ENCODE measurements around the gene SLC6A9.

The SLC6A9 gene

GRCh38 chr1:44014365-44015104 lies 16.7 kb downstream of the SLC6A9 start:
- Histone ChIP-seq H3K9me3 (ENCODE audit: insufficient read depth, low read length) (no peaks in the 10 kb centered on the region), H3F3A (ENCODE audit: insufficient read depth) (no peaks in the 10 kb centered on the region), H3K36me3 (ENCODE audit: low read length) (no peaks in the 10 kb centered on the region), H4K20me1 (ENCODE audit: low read depth, low read length) (no peaks in the 10 kb centered on the region), H3K27me3 (ENCODE audit: low read length) (no peaks in the 10 kb centered on the region), H3K9me2 (replicated peaks; ENCODE audit: insufficient read depth, low read length) (no peaks in the 10 kb centered on the region), H3K4me3 (ENCODE audit: insufficient read depth, low read length, poor library complexity, severe bottlenecking) (no peak overlapping the region), H3K27ac (ENCODE audit: low read depth, low read length) (no peak overlapping the region), H3K9ac (ENCODE audit: low read length) (no peak overlapping the region), H3K79me2 (ENCODE audit: insufficient read depth, low read length) (no peaks in the 10 kb centered on the region), H2AFZ (ENCODE audit: low read depth, low read length, severe bottlenecking) (no peak overlapping the region), H3K4me2 (ENCODE audit: low read depth, low read length, poor library complexity, severe bottlenecking) (no peak overlapping the region)
- TF ChIP-seq EZH2phosphoT487 (conservative IDR thresholded peaks at IDR 0.05; ENCODE audit: low read length) (no peak), CTCF (IDR thresholded peaks at IDR 0.05; ENCODE audit: insufficient read depth, low read length, poor library complexity, severe bottlenecking) (no peak)

GRCh38 chr1:44013949-44014348 lies 17.3 kb downstream of the SLC6A9 start:
- H3K9ac ChIP-seq (ENCODE audit: low read length), result no peak overlapping the region

GRCh38 chr1:44012941-44013609 lies 18.2 kb downstream of the SLC6A9 start:
- no peaks in the 10 kb centered on the region for H3K27me3 ChIP-seq (ENCODE audit: low read length)
- H3K9ac ChIP-seq (ENCODE audit: low read length), result no peak overlapping the region
- no peak overlapping the region for H3K4me2 ChIP-seq (ENCODE audit: low read depth, low read length, poor library complexity, severe bottlenecking)

More at GRCh38 chr1:44013949-44014348, 17.3 kb downstream of the SLC6A9 start:
- TF ChIP-seq CTCF (IDR thresholded peaks at IDR 0.05; ENCODE audit: insufficient read depth, low read length, poor library complexity, severe bottlenecking), result no peak
- no peak for TF ChIP-seq EZH2phosphoT487 (conservative IDR thresholded peaks at IDR 0.05; ENCODE audit: low read length)
- no peak overlapping the region for H3K4me3 ChIP-seq (ENCODE audit: insufficient read depth, low read length, poor library complexity, severe bottlenecking)
- H3K27ac ChIP-seq (ENCODE audit: low read depth, low read length), result no peak overlapping the region
- H3K9me2 ChIP-seq (replicated peaks; ENCODE audit: insufficient read depth, low read length), result no peaks in the 10 kb centered on the region
- H3K27me3 ChIP-seq (ENCODE audit: low read length), result no peaks in the 10 kb centered on the region
- H3K4me2 ChIP-seq (ENCODE audit: low read depth, low read length, poor library complexity, severe bottlenecking), result no peak overlapping the region
- H2AFZ ChIP-seq (ENCODE audit: low read depth, low read length, severe bottlenecking), result no peak overlapping the region
- H3K36me3 ChIP-seq (ENCODE audit: low read length), result no peaks in the 10 kb centered on the region
- H4K20me1 ChIP-seq (ENCODE audit: low read depth, low read length), result no peaks in the 10 kb centered on the region
- no peaks in the 10 kb centered on the region for H3K9me3 ChIP-seq (ENCODE audit: insufficient read depth, low read length)
- H3K79me2 ChIP-seq (ENCODE audit: insufficient read depth, low read length), result no peaks in the 10 kb centered on the region
- no peaks in the 10 kb centered on the region for H3F3A ChIP-seq (ENCODE audit: insufficient read depth)

More at GRCh38 chr1:44012941-44013609, 18.2 kb downstream of the SLC6A9 start:
- TF ChIP-seq CTCF (IDR thresholded peaks at IDR 0.05; ENCODE audit: insufficient read depth, low read length, poor library complexity, severe bottlenecking) (no peak), EZH2phosphoT487 (conservative IDR thresholded peaks at IDR 0.05; ENCODE audit: low read length) (no peak)
- Histone ChIP-seq H3F3A (ENCODE audit: insufficient read depth) (no peaks in the 10 kb centered on the region), H3K4me3 (ENCODE audit: insufficient read depth, low read length, poor library complexity, severe bottlenecking) (no peak overlapping the region), H3K9me2 (replicated peaks; ENCODE audit: insufficient read depth, low read length) (no peaks in the 10 kb centered on the region), H3K9me3 (ENCODE audit: insufficient read depth, low read length) (no peaks in the 10 kb centered on the region), H3K79me2 (ENCODE audit: insufficient read depth, low read length) (no peaks in the 10 kb centered on the region), H4K20me1 (ENCODE audit: low read depth, low read length) (no peaks in the 10 kb centered on the region), H3K27ac (ENCODE audit: low read depth, low read length) (no peak overlapping the region), H2AFZ (ENCODE audit: low read depth, low read length, severe bottlenecking) (no peak overlapping the region), H3K36me3 (ENCODE audit: low read length) (no peaks in the 10 kb centered on the region)

Measured in SU-DHL-6 (cell line).